ENCODE data around the gene TCL1B.
"Not testable (repeated sequence)": the region's sequence is repeated elsewhere in the genome, so short reads cannot be mapped to it uniquely, and the experiment has no call there.

The TCL1B gene

DNA sequence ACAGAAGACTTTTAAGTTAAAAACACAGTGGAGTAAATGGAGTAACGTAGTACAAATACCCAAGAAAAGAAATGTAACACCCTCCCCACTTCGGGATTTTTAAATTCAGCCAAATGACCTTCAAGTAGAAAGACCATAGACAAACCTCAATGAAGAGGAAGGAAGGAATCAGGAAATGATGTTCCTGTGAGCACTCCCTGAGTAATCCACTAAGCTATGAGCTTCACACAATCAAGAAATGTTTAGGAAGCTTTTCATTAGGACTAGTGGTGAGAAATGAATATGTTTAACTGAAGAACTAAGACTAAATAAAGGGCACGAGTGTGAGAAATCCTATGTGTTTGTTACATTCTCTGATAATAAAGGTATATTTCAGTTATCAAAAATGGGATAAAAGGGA, 17.6 kb downstream of the TCL1B start:
- no peak for DNase-seq

DNA sequence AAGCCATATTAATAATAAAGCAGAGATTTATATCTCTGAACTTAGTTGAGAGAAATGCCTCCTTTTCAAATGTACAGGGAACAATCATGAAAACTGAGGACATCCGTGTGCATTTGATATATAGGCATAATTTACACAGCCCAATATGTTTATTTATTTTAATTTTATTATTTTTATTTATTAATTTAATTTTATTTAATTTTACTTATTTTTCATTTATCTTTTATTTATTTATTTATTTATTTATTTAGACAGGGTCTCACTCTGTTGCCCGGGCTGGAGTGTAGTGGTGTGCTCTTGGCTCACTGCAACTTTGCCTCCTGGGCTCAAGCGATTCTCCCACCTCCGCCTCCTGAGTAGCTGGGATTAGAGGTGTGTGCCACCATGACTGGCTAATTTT, 19.3 kb downstream of the TCL1B start:
- DNase-seq = no peak

DNA sequence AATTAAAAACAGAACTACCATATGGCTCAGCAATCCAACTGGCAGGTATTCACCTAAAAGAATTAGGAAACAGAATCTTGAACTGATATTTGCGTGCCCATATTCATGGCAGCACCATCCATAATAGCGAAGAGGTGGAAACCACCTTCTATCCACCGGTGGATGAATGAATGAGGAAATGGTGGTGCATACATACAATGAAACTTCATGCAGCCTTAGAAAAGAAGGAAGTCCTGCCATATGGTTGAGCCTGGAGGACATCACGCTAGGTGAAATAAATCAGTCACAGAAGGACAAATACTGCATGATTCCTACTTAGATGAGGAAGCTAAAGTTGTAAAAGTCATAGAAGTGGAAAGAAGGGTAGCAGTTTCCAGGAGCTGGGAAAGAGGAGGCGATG, 21.1 kb downstream of the TCL1B start:
- no peak for DNase-seq

- DNase-seq = no peak
Measured at GRCh38 chr14:95710106-95710505, 23.9 kb downstream of the TCL1B start.

GRCh38 chr14:95711476-95712176, 25.4 kb downstream of the TCL1B start:
- no peak for DNase-seq

DNA sequence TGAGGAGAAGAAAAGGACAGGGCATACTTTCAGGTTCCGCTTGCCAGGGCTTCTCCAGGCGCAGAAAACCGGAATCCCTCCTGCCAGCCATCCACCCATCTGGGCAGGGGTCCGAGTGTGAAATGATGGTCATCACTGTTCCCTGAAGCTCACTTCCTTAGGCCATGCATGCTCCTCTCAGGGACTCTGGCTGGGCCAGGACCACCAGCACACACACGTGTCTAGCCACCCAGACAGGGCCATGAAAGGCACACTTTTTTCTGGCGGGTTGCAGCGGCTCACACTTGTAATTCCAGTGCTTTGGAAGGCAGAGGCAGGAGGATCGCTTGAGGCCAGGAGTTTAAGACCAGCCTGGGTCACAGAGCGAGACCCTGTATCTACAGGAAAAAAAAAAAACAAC, 26.2 kb downstream of the TCL1B start:
- DNase-seq = no peak

GRCh38 chr14:95713596-95714371, 27.6 kb downstream of the TCL1B start, which contains the start of gene TCL1A:
Gene TCL1A (minus strand): TSS chr14:95714125. CDS start chr14:95714066, 59 bp downstream.
- DNase-seq = peak in 1 of 2 donors; percentile 66

GRCh38 chr14:95722525-95723190, 36.4 kb downstream of the TCL1B start:
- DNase-seq = no peak

DNA sequence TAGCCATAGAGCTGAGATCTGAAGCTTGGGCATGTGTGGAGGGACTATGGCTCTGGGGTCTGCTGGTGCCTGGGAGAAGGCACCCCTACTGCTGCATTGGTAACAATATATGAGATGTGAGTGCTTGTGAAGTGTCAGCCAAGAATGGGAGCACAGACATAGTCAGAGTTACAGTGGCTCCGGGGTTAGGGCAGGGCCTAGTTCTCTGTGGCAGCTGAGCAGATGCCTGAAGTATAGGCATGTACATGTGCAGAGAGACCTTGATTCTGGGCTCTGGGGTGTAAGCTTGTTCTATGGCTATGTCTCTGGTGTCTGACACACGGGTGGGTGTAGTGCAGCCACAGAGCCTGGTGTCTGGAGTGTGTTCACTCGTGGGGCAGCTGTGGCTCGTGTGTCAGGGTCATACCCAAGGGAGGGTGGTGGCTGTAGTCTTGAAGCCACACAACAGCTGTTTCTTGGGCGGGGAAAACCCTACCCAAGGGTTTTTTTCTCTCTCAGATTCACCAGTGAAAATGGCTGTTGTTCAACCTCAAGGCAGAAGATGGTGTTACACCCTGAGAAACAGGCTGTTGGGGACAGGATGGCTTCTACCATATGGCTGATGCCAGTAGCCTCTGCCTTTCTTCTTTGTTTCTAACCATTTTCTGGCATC, 39.6 kb downstream of the TCL1B start:
- DNase-seq = peak in 1 of 2 donors; percentile 53

DNA sequence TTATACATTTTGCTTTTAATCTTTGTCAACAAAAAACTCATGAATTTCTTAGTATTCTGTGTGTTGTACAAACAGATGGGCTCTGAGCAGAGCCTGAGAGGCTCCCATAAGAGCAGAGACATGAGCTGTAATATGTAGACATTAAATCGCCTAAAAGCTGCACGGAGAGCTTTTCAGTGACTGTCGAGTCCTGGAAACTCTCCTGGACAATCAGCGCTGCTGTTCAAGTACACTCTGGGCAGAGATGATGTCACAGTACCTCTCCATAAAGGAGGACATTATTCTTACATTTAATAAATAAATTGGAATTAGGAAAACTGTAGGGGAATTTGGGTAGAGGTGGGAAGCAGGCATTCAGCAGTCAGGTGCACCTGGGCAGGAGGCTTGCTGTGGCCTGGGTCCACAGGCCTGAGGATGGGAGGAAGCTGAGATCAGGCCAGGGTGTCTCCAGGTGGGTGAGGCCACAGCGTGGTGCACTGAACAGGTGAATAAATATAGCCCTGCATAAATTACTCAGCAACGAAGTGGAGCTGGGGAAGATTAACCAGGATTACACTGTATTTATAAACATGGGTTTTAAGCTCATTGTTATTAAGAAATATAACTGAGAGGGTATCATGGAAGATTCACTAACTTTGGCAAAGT, 41.0 kb downstream of the TCL1B start:
- no peak for DNase-seq

DNA sequence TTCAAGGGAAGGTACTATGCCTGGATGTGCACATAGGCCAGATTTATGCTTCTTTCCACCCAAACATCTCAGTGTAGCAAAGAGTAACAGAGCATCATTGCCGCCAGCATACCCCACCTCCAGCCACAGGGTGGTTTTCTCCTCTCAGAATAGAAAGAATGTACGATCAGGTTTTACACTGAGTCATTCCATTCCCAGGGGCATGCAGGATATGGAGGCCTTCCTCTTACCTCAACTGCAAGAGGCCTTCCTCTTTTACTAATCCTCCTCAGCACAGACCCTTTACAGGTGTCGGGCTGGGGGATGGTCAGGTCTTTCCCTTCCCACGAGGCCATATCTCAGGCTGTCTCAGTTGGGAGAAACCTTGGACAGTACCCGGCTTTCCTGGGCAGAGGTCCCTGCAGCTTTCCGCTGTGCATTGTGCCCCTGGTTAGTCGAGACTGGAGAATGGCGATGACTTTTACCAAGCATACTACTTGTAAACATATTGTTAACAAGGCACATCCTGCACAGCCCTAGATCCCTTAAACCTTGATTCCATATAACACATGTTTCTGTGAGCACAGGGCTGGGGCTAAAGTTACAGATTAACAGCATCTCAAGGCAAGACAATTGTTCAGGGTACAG, 43.3 kb downstream of the TCL1B start:
- DNase-seq = not testable (repeated sequence)

- no peak for DNase-seq
Measured at GRCh38 chr14:95730126-95730525, 43.9 kb downstream of the TCL1B start.

- no peak for DNase-seq
Measured at GRCh38 chr14:95733212-95733611, 47.0 kb downstream of the TCL1B start.

DNA sequence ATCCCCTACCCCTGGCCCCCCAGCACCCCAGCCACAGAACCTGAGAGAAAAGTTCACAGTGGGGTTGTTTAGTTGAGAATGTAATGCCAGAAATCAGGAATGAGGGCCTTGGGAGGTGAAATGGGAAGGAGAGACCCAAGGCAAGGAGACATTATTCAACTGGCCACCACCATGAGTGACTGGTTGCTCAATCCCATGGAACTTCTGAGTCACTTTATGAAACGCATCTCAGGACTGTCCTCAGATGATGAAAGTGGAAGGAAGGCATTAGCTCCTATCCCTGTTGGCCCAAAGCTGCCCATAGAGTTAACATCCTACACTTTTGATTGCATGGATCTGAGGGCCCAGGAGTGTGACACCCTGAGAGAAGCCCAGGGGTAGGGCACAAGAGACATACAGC, 53.1 kb downstream of the TCL1B start:
- no peak for DNase-seq

GRCh38 chr14:95741038-95741490, 54.8 kb downstream of the TCL1B start:
- no peak for DNase-seq

GRCh38 chr14:95741781-95742180, 55.6 kb downstream of the TCL1B start:
- DNase-seq = no peak

Data from CD4-positive, alpha-beta T cell treated with Interleukin-1 beta for 1 hour (primary cell).